HG02884 (cell line): ENCODE results near the gene SCAF11.
A peak's percentile ranks its signal among the peaks of the same experiment; 100 is the strongest.

Source experiments
- ATAC-seq: cut with Tn5 transposase; IDR thresholded peaks from one replicate; pipeline ENCODE4 v1.9.1; 2021; ENCODE audit warnings: mild to moderate bottlenecking, moderate library complexity; ENCODE audit not compliant: unreplicated experiment

SCAF11 gene

GRCh38 chr12:45930369-45930768 is 60.0 kb downstream of the SCAF11 start:
- no peak for ATAC-seq

- no peak for ATAC-seq
Measured at GRCh38 chr12:45928309-45928708, 62.1 kb downstream of the SCAF11 start.

- ATAC-seq: no peak
Measured at GRCh38 chr12:45918818-45919217, 71.6 kb downstream of the SCAF11 start.

- no peak for ATAC-seq
Measured at GRCh38 chr12:45915405-45915804, 75.0 kb downstream of the SCAF11 start.

GRCh38 chr12:45914090-45914489 is 76.3 kb downstream of the SCAF11 start:
- no peak for ATAC-seq

- ATAC-seq: no peak
Measured at GRCh38 chr12:45913631-45914030, 76.7 kb downstream of the SCAF11 start.

GRCh38 chr12:45912774-45913173 is 77.6 kb downstream of the SCAF11 start:
- no peak for ATAC-seq

GRCh38 chr12:45909041-45909713 is 81.2 kb downstream of the SCAF11 start:
- no peak for ATAC-seq

GRCh38 chr12:45907955-45908354 is 82.4 kb downstream of the SCAF11 start:
- ATAC-seq: peak; percentile 75

- no peak for ATAC-seq
Measured at GRCh38 chr12:45898094-45898493, 92.3 kb downstream of the SCAF11 start.

GRCh38 chr12:45895961-45896360 is 94.4 kb downstream of the SCAF11 start:
- no peak for ATAC-seq

GRCh38 chr12:45893240-45893639 is 97.1 kb downstream of the SCAF11 start:
- no peak for ATAC-seq

- no peak for ATAC-seq
Measured at GRCh38 chr12:45890276-45890675, 100.1 kb downstream of the SCAF11 start.

GRCh38 chr12:45887544-45887943 is 102.8 kb downstream of the SCAF11 start:
- no peak for ATAC-seq

- no peak for ATAC-seq
Measured at GRCh38 chr12:45886685-45887084, 103.7 kb downstream of the SCAF11 start.

- ATAC-seq: no peak
Measured at GRCh38 chr12:45883187-45883586, 107.2 kb downstream of the SCAF11 start.

GRCh38 chr12:45880533-45880932 is 109.8 kb downstream of the SCAF11 start:
- no peak for ATAC-seq

GRCh38 chr12:45879363-45879895 is 110.9 kb downstream of the SCAF11 start:
- ATAC-seq: no peak

- ATAC-seq: no peak
Measured at GRCh38 chr12:45878630-45879255, 111.6 kb downstream of the SCAF11 start.

- no peak for ATAC-seq
Measured at GRCh38 chr12:45877069-45877468, 113.3 kb downstream of the SCAF11 start.

GRCh38 chr12:45872446-45872845 is 117.9 kb downstream of the SCAF11 start:
- ATAC-seq: no peak
